ENCODE data around the gene RNF39.

DNA sequence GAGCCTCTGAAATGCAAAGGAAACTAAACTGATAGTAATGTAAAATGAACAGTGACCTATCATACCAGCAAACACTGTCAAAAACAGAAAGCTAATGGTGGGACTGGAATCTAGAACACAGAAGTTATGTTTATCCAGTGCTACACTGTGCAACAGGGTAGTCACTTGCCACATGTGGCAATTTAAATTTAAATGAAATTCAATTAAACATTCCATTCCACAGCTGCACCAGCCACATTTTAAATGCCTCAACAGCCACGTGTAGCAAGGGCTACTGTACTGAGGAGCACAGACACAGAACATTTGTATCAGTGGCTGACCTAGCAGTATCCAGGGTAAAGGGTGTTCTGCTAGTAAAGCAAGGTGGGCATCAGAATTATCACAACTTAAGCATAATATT, 20.1 kb downstream of the RNF39 start:
- TF ChIP-seq, protein P1, sequence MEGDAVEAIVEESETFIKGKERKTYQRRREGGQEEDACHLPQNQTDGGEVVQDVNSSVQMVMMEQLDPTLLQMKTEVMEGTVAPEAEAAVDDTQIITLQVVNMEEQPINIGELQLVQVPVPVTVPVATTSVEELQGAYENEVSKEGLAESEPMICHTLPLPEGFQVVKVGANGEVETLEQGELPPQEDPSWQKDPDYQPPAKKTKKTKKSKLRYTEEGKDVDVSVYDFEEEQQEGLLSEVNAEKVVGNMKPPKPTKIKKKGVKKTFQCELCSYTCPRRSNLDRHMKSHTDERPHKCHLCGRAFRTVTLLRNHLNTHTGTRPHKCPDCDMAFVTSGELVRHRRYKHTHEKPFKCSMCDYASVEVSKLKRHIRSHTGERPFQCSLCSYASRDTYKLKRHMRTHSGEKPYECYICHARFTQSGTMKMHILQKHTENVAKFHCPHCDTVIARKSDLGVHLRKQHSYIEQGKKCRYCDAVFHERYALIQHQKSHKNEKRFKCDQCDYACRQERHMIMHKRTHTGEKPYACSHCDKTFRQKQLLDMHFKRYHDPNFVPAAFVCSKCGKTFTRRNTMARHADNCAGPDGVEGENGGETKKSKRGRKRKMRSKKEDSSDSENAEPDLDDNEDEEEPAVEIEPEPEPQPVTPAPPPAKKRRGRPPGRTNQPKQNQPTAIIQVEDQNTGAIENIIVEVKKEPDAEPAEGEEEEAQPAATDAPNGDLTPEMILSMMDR (conservative IDR thresholded peaks at IDR 0.05; ENCODE audit: low read depth, low read length) = no peak
- no peak for TF ChIP-seq EZH2 (IDR thresholded peaks at IDR 0.05; ENCODE audit: borderline replicate concordance, low read depth, low read length, poor library complexity, severe bottlenecking)
